Muscle of leg (tissue), 11 donors: Measurements from ENCODE around the gene MCM9. TPM values are rescaled to one million over a fixed set of nuclear protein-coding genes. Genes with fewer than 3 reads are reported as not detected.
"Not testable (repeated sequence)": the region's sequence is repeated elsewhere in the genome, so short reads cannot be mapped to it uniquely, and the experiment has no call there.

ENCODE experiments used
- DNase-seq: peaks from one replicate; pipeline ENCODE4 v3.0.0; 2013
- H3K27ac ChIP-seq: one replicate; pipeline ENCODE4 v1.5.1; 2013; ENCODE audit warnings: mild to moderate bottlenecking, low read length, control low read depth
- H3K27me3 ChIP-seq: one replicate; pipeline ENCODE4 v1.6.1; 2013; ENCODE audit warnings: low read length; ENCODE audit not compliant: control insufficient read depth, insufficient read depth
- H3K36me3 ChIP-seq: one replicate; pipeline ENCODE4 v1.6.1; 2013; ENCODE audit warnings: low read length; ENCODE audit not compliant: control insufficient read depth, insufficient read depth
- H3K4me1 ChIP-seq: one replicate; pipeline ENCODE4 v1.6.1; 2013; ENCODE audit warnings: low read length; ENCODE audit not compliant: control insufficient read depth, insufficient read depth
- H3K4me3 ChIP-seq: one replicate; pipeline ENCODE4 v1.5.1; 2013; ENCODE audit warnings: low read length, control low read depth
- H3K9me3 ChIP-seq: replicated peaks from 2 replicates; pipeline ENCODE4 v1.6.1; 2013; ENCODE audit warnings: low read depth, low read length; ENCODE audit not compliant: control insufficient read depth
- WGBS: methylation state at CpG from one replicate; pipeline ENCODE4 v1.1.5; 2013; ENCODE audit warnings: missing lambda C conversion rate; ENCODE audit not compliant: insufficient coverage; 5-methylcytosine and 5-hydroxymethylcytosine counted together
- polyA plus RNA-seq, 8 donors: library from polyadenylated mRNA; unstranded; fragments of 120-200 nt; gene quantifications; one replicate each; pipeline versions ENCODE4 v1.2.1 to v1.2.3, GENCODE V29; 2013; ENCODE audit warnings: inconsistent platforms in 1 of 8, low replicate concordance in 1 of 8; ENCODE audit not compliant: insufficient read length in 8 of 8, insufficient read depth in 1 of 8
- total RNA-seq: library from RNA; stranded (reverse); fragments of 120-200 nt; gene quantifications from one replicate; pipeline ENCODE4 v1.2.4, GENCODE V29; 2013

The MCM9 gene
- total and polyA plus RNA-seq, 9 donors, result 10.1 to 14.5 (median 12.5) TPM

GRCh38 chr6:118776607-118777549, 158.1 kb downstream of the MCM9 start:
- 73% methylated on average over 4 of the region's 5 CpGs for WGBS
- Histone ChIP-seq H3K27me3 (no peaks in the 10 kb centered on the region), H3K4me3 (no peak overlapping the region), H3K4me1 (peaks cover 6% of the 10 kb centered on the region), H3K9me3 (no peaks in the 10 kb centered on the region), H3K36me3 (no peaks in the 10 kb centered on the region), H3K27ac (no peak overlapping the region)
- DNase-seq, result peak; percentile 89

- DNase-seq, result peak; percentile 63
- Histone ChIP-seq H3K27me3 (no peaks in the 10 kb centered on the region), H3K4me3 (no peak overlapping the region), H3K4me1 (peaks cover 6% of the 10 kb centered on the region), H3K36me3 (no peaks in the 10 kb centered on the region), H3K27ac (no peak overlapping the region), H3K9me3 (no peaks in the 10 kb centered on the region)
- WGBS, result no CpG with 5 or more reads among the region's 2 CpGs
Observed at GRCh38 chr6:118775381-118775780, 159.6 kb downstream of the MCM9 start.

- H3K27ac ChIP-seq, result no peak overlapping the region
- no peak for DNase-seq
- H3K27me3 ChIP-seq, result no peaks in the 10 kb centered on the region
- WGBS, result no CpG with 5 or more reads among the region's 2 CpGs
- no peaks in the 10 kb centered on the region for H3K9me3 ChIP-seq
- no peaks in the 10 kb centered on the region for H3K36me3 ChIP-seq
- peaks cover 6% of the 10 kb centered on the region for H3K4me1 ChIP-seq
- H3K4me3 ChIP-seq, result no peak overlapping the region
Observed at GRCh38 chr6:118774581-118774980, 160.4 kb downstream of the MCM9 start.

GRCh38 chr6:118772886-118773285, 162.1 kb downstream of the MCM9 start:
- Histone ChIP-seq H3K27ac (no peak overlapping the region), H3K4me3 (no peak overlapping the region), H3K4me1 (peaks cover 8% of the 10 kb centered on the region), H3K36me3 (no peaks in the 10 kb centered on the region), H3K9me3 (no peaks in the 10 kb centered on the region), H3K27me3 (no peaks in the 10 kb centered on the region)
- WGBS, result no CpG with 5 or more reads among the region's 3 CpGs
- no peak for DNase-seq

GRCh38 chr6:118771253-118771652, 163.7 kb downstream of the MCM9 start:
- no peak for DNase-seq
- H3K4me1 ChIP-seq, result peaks cover 5% of the 10 kb centered on the region
- no peak overlapping the region for H3K4me3 ChIP-seq
- no peaks in the 10 kb centered on the region for H3K27me3 ChIP-seq
- no peaks in the 10 kb centered on the region for H3K36me3 ChIP-seq
- H3K9me3 ChIP-seq, result no peaks in the 10 kb centered on the region
- no peak overlapping the region for H3K27ac ChIP-seq
- no CpG with 5 or more reads among the region's 1 CpG for WGBS

- Histone ChIP-seq H3K27ac (no peak overlapping the region), H3K9me3 (no peaks in the 10 kb centered on the region), H3K27me3 (no peaks in the 10 kb centered on the region), H3K4me3 (no peak overlapping the region), H3K4me1 (peaks cover 5% of the 10 kb centered on the region), H3K36me3 (no peaks in the 10 kb centered on the region)
- 71% methylated on average over 1 of the region's 2 CpGs for WGBS
- DNase-seq, result no peak
Observed at GRCh38 chr6:118770835-118771234, 164.1 kb downstream of the MCM9 start.

- WGBS, result 13% methylated on average over 1 of the region's 2 CpGs
- H3K9me3 ChIP-seq, result no peaks in the 10 kb centered on the region
- H3K36me3 ChIP-seq, result no peaks in the 10 kb centered on the region
- H3K27me3 ChIP-seq, result no peaks in the 10 kb centered on the region
- no peak overlapping the region for H3K4me3 ChIP-seq
- DNase-seq, result no peak
- peaks cover 2% of the 10 kb centered on the region for H3K4me1 ChIP-seq
- H3K27ac ChIP-seq, result no peak overlapping the region
Observed at GRCh38 chr6:118770112-118770788, 164.7 kb downstream of the MCM9 start.

- peaks cover 2% of the 10 kb centered on the region for H3K4me1 ChIP-seq
- H3K36me3 ChIP-seq, result no peaks in the 10 kb centered on the region
- no peaks in the 10 kb centered on the region for H3K9me3 ChIP-seq
- peak; percentile 64 for DNase-seq
- 62% methylated on average over 3 of the region's 3 CpGs for WGBS
- H3K4me3 ChIP-seq, result no peak overlapping the region
- no peak overlapping the region for H3K27ac ChIP-seq
- H3K27me3 ChIP-seq, result no peaks in the 10 kb centered on the region
Observed at GRCh38 chr6:118768904-118769325, 166.0 kb downstream of the MCM9 start.

GRCh38 chr6:118768441-118768840, 166.5 kb downstream of the MCM9 start:
- Histone ChIP-seq H3K36me3 (no peaks in the 10 kb centered on the region), H3K9me3 (no peaks in the 10 kb centered on the region), H3K4me1 (peaks cover 2% of the 10 kb centered on the region), H3K27me3 (no peaks in the 10 kb centered on the region), H3K4me3 (no peak overlapping the region), H3K27ac (no peak overlapping the region)
- DNase-seq, result no peak
- whole genome bisulfite sequencing, result 77% methylated on average over 2 of the region's 3 CpGs

- DNase-seq, H3K4me3 ChIP-seq, H3K4me1 ChIP-seq, H3K9me3 ChIP-seq, H3K27ac ChIP-seq, H3K36me3 ChIP-seq, H3K27me3 ChIP-seq: not testable (repeated sequence)
- whole genome bisulfite sequencing, result no CpG with 5 or more reads among the region's 2 CpGs
Observed at GRCh38 chr6:118765316-118765715, 169.6 kb downstream of the MCM9 start.
